ENCODE measurements around the gene ANKRD31.

GRCh38 chr5:75197745-75198144, 38.9 kb downstream of the ANKRD31 start:
- TF ChIP-seq CTCF (conservative IDR thresholded peaks at IDR 0.05; ENCODE audit: low read depth, low read length): no peak
- TF ChIP-seq EZH2 (IDR thresholded peaks at IDR 0.05; ENCODE audit: borderline replicate concordance, low read depth, low read length, poor library complexity, severe bottlenecking): no peak

All from A673 (cell line).